ACC112 (cell line): ENCODE data around the gene ICAM5.

Experiments
- H2AFZ ChIP-seq: fragments of 200-600 bp; sonication (generic); one replicate; pipeline ENCODE4 v1.6.0; 2017; ENCODE audit warnings: antibody characterized with exemption, low read length; ENCODE audit not compliant: unreplicated experiment
- H3K27ac ChIP-seq: fragments of 200-600 bp; sonication (generic); 2 replicates; pipeline ENCODE4 v1.5.1; 2014; ENCODE audit warnings: low read depth, mild to moderate bottlenecking, antibody characterized with exemption, low read length, moderate library complexity
- H3K27me3 ChIP-seq: fragments of 200-600 bp; sonication (generic); 2 replicates; pipeline ENCODE4 v1.6.1; 2014; ENCODE audit warnings: mild to moderate bottlenecking, antibody characterized with exemption, low read length, moderate library complexity, mixed read lengths; ENCODE audit not compliant: insufficient read depth
- H3K36me3 ChIP-seq: fragments of 200-600 bp; sonication (generic); 2 replicates; pipeline ENCODE4 v1.6.1; 2016; ENCODE audit warnings: mild to moderate bottlenecking, antibody characterized with exemption, low read length, moderate library complexity, mixed read lengths; ENCODE audit not compliant: insufficient read depth
- H3K4me1 ChIP-seq: fragments of 200-600 bp; sonication (generic); one replicate; pipeline ENCODE4 v1.6.1; 2016; ENCODE audit warnings: low read length, mixed read lengths; ENCODE audit not compliant: insufficient read depth, unreplicated experiment, control insufficient read depth
- H3K4me3 ChIP-seq: fragments of 200-600 bp; sonication (generic); 2 replicates; pipeline ENCODE4 v1.5.1; 2014; ENCODE audit warnings: mild to moderate bottlenecking, low read depth, low read length
- H3K79me2 ChIP-seq: fragments of 200-600 bp; sonication (generic); one replicate; pipeline ENCODE4 v1.6.0; 2016; ENCODE audit warnings: low read length; ENCODE audit not compliant: control insufficient read depth, unreplicated experiment, insufficient read depth

Gene ICAM5

GRCh38 chr19:10292789-10293636 is 3.3 kb downstream of the ICAM5 start:
- Histone ChIP-seq H3K4me3 (0 out of 2 replicates have a peak overlapping the region, but pooled peaks have one; percentile 12), H3K4me1 (no peaks in the 10 kb centered on the region), H3K27ac (no peak overlapping the region), H2AFZ (no peak overlapping the region), H3K36me3 (0 out of 2 replicates have a peak, but pooled peaks cover 3% of the 10 kb centered on the region), H3K79me2 (no peaks in the 10 kb centered on the region), H3K27me3 (0 out of 2 replicates have a peak, but pooled peaks cover 3% of the 10 kb centered on the region)

DNA sequence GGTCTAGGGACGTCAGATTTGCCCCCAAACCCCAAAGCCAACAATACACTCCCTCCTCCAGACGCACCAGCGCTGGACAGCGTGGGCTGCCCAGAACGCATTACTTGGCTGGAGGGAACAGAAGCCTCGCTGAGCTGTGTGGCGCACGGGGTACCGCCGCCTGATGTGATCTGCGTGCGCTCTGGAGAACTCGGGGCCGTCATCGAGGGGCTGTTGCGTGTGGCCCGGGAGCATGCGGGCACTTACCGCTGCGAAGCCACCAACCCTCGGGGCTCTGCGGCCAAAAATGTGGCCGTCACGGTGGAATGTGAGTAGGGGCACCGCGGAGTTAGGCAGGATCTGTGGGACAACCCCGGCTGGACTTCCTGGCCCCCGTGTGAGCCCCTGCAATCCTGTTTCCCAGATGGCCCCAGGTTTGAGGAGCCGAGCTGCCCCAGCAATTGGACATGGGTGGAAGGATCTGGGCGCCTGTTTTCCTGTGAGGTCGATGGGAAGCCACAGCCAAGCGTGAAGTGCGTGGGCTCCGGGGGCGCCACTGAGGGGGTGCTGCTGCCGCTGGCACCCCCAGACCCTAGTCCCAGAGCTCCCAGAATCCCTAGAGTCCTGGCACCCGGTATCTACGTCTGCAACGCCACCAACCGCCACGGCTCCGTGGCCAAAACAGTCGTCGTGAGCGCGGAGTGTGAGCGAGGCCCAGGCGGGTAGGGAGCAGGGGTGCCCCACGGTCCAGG is 4.0 kb downstream of the ICAM5 start:
- H3K36me3 ChIP-seq: 0 out of 2 replicates have a peak, but pooled peaks cover 3% of the 10 kb centered on the region
- no peak overlapping the region for H3K4me3 ChIP-seq
- H3K27me3 ChIP-seq: 0 out of 2 replicates have a peak, but pooled peaks cover 3% of the 10 kb centered on the region
- H3K4me1 ChIP-seq: no peaks in the 10 kb centered on the region
- H2AFZ ChIP-seq: no peak overlapping the region
- no peaks in the 10 kb centered on the region for H3K79me2 ChIP-seq
- H3K27ac ChIP-seq: no peak overlapping the region

- H3K27me3 ChIP-seq: 0 out of 2 replicates have a peak, but pooled peaks cover 3% of the 10 kb centered on the region
- H3K4me1 ChIP-seq: no peaks in the 10 kb centered on the region
- no peaks in the 10 kb centered on the region for H3K79me2 ChIP-seq
- H3K36me3 ChIP-seq: 0 out of 2 replicates have a peak, but pooled peaks cover 3% of the 10 kb centered on the region
- H3K4me3 ChIP-seq: no peak overlapping the region
- no peak overlapping the region for H3K27ac ChIP-seq
- H2AFZ ChIP-seq: no peak overlapping the region
Observed at GRCh38 chr19:10294368-10294697, 4.6 kb downstream of the ICAM5 start.

DNA sequence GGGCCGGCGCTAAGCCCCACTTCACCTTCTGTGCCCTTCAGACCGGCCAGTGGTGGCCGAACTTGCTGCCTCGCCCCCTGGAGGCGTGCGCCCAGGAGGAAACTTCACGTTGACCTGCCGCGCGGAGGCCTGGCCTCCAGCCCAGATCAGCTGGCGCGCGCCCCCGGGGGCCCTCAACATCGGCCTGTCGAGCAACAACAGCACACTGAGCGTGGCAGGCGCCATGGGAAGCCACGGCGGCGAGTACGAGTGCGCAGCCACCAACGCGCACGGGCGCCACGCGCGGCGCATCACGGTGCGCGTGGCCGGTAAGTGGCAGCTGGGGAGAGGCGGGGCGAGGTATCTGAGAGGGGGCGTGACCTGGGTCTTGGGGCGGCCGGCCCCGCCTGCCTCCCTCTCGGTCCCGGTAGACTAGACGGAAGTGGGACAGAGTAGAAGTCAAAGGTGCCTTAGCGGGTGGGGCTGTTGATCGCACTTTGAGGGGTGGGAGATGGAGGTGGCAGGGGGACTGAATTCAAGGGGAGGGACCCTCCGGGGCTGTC is 5.6 kb downstream of the ICAM5 start:
- no peak overlapping the region for H3K4me3 ChIP-seq
- H3K36me3 ChIP-seq: 0 out of 2 replicates have a peak, but pooled peaks cover 3% of the 10 kb centered on the region
- H3K4me1 ChIP-seq: no peaks in the 10 kb centered on the region
- H3K27me3 ChIP-seq: 0 out of 2 replicates have a peak, but pooled peaks cover 3% of the 10 kb centered on the region
- no peak overlapping the region for H3K27ac ChIP-seq
- no peaks in the 10 kb centered on the region for H3K79me2 ChIP-seq
- no peak overlapping the region for H2AFZ ChIP-seq

- Histone ChIP-seq H3K4me3 (no peak overlapping the region), H3K36me3 (0 out of 2 replicates have a peak, but pooled peaks cover 3% of the 10 kb centered on the region), H3K27ac (no peak overlapping the region), H3K79me2 (no peaks in the 10 kb centered on the region), H2AFZ (no peak overlapping the region), H3K4me1 (no peaks in the 10 kb centered on the region), H3K27me3 (0 out of 2 replicates have a peak, but pooled peaks cover 3% of the 10 kb centered on the region)
Observed at GRCh38 chr19:10295847-10296591, 6.3 kb downstream of the ICAM5 start.

DNA sequence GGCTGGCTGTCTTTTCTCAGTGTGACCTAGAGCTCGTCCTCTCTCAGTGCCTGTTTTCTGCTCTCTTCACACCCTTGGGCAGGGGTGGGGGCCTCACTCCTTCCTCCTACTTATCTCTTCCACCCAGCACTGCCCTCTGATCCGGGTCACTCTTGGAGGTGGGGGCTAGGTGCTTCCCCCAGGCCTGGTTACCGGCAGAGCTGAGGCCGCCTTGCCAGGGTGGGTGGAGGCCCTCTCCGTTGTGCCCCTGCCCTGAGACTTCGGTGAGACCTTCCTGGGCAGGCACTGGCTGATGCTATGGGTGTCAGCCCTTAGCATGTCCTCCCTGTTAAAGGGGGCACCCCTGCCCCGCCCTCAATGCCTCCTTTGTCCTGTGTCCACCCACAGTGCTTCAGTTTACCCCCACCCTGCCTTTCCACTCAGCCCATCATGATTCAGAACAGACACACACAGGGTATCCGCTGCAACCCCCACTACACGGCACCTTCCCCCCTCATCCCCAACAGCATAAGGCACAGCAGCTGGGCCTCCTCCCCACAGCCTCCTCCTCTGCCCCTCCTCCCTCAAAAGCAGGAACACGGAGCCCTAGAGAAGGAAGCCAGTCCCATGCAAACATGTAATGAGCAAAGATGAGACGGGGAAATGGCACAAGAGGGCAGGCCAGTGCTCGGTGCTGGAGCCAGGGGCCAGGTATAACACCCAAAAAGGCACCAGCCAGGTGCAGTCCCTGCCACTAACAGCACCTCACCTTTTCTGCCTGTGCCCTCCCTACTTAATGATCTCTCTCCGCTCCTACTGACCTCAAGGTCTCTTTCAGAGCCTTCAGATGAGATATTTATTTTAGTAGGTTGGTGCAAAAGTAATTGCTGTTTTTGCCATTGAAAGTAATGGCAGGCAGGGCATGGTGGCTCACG is 10.1 kb downstream of the ICAM5 start:
- Histone ChIP-seq H3K4me1 (peaks cover 11% of the 10 kb centered on the region), H2AFZ (no peak overlapping the region), H3K27me3 (no peaks in the 10 kb centered on the region), H3K36me3 (no peaks in the 10 kb centered on the region), H3K4me3 (no peak overlapping the region), H3K27ac (no peak overlapping the region), H3K79me2 (no peaks in the 10 kb centered on the region)

DNA sequence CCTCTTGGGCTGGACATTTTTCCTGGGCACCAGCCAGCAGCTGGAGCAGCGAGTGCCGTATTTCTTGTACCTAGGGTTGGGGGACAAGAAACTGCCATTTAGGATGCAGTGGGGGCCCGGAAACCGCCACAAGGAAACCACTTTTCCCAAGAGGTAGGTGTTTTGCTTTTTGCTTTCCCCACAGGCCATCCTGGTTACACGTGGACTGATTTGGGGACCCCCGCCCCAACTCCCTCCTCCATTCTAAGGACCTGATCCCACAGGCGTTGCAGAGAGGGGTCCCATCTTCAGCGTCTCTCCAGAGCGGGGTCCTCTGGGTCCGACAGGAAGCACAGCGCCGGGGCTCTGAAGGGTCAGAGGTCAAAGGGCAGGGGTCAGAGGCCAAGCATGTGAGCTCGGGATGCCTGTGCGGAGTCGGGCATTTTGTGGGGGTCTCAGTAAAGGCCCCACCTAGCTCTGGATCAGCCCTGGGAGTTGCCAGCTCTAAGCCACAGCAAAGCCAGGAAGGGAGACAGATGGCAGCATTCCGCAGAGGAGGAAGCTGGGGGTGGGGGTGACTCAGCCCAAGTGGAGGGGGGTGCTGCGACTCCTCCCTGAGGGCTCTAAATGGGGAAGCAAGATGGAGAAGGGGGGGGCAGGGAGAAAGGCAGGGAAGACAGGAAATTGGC is 15.5 kb downstream of the ICAM5 start:
- Histone ChIP-seq H3K36me3 (no peaks in the 10 kb centered on the region), H3K4me3 (no peak overlapping the region), H3K79me2 (no peaks in the 10 kb centered on the region), H2AFZ (no peak overlapping the region), H3K4me1 (peaks cover 15% of the 10 kb centered on the region), H3K27me3 (no peaks in the 10 kb centered on the region), H3K27ac (no peak overlapping the region)

DNA sequence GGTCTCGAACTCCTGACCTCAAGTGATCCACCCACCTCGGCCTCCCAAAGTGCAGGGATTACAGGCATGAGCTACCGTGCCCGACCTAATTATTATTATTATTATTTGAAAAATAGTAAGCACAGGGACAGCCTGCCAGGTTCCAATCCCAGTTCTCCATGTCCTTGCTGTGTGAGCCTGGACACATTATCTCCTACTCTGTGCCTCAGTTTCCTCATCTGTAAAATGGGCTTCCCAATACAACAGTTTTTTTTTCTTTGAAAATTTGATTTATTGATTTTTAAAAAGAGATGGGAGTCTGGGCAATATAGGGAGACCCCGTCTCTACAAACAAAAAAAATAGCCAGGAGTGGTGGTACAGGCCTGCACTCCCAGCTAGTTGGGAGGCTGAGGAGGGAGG is 16.6 kb downstream of the ICAM5 start:
- no peaks in the 10 kb centered on the region for H3K36me3 ChIP-seq
- H3K27me3 ChIP-seq: no peaks in the 10 kb centered on the region
- H3K79me2 ChIP-seq: no peaks in the 10 kb centered on the region
- no peak overlapping the region for H3K4me3 ChIP-seq
- no peak overlapping the region for H2AFZ ChIP-seq
- H3K4me1 ChIP-seq: peaks cover 15% of the 10 kb centered on the region
- H3K27ac ChIP-seq: no peak overlapping the region

- H3K79me2 ChIP-seq: peaks cover 3% of the 10 kb centered on the region
- no peaks in the 10 kb centered on the region for H3K36me3 ChIP-seq
- H3K27ac ChIP-seq: no peak within 1 kb of the TSS
- H2AFZ ChIP-seq: no peak within 1 kb of the TSS
- H3K4me1 ChIP-seq: peaks cover 4% of the 10 kb centered on the region
- H3K27me3 ChIP-seq: no peaks in the 10 kb centered on the region
- H3K4me3 ChIP-seq: no peak within 1 kb of the TSS
Observed at GRCh38 chr19:10309423-10309822, 19.7 kb downstream of the ICAM5 start, which contains the start of gene ZGLP1. ZGLP1 (minus strand) TSS chr19:10309815.
